Fibroblast of lung (primary cell): ENCODE data around the gene PEX13. TPM values are rescaled to one million over a fixed set of nuclear protein-coding genes. Genes with fewer than 3 reads are reported as not detected.
A peak's percentile ranks its signal among the peaks of the same experiment; 100 is the strongest.

Experiments
- DNase-seq, 2 donors: peaks; one replicate each; pipeline versions ENCODE4 v3.0.0 to v3.0.0-alpha.2; 2010; ENCODE audit warnings: low read depth in 2 of 2
- H2AFZ ChIP-seq: 2 replicates; pipeline ENCODE4 v1.5.1; 2012; ENCODE audit warnings: low read length, control low read depth, inconsistent platforms
- H3K27ac ChIP-seq: 2 replicates; pipeline ENCODE4 v1.5.1; 2011; ENCODE audit warnings: low read length, control low read depth; ENCODE audit not compliant: insufficient read depth
- H3K27me3 ChIP-seq: 2 replicates; pipeline ENCODE4 v1.5.1; 2011; ENCODE audit warnings: mild to moderate bottlenecking, low read length; ENCODE audit not compliant: control insufficient read depth, insufficient read depth
- H3K36me3 ChIP-seq: 2 replicates; pipeline ENCODE4 v1.5.1; 2011; ENCODE audit warnings: low read length; ENCODE audit not compliant: control insufficient read depth, insufficient read depth
- H3K4me1 ChIP-seq: 2 replicates; pipeline ENCODE4 v1.5.1; 2011; ENCODE audit warnings: low read length; ENCODE audit not compliant: control insufficient read depth, insufficient read depth; ENCODE audit errors: extremely low read depth
- H3K4me2 ChIP-seq: 2 replicates; pipeline ENCODE4 v1.5.1; 2011; ENCODE audit warnings: low read length, control low read depth; ENCODE audit not compliant: insufficient read depth; ENCODE audit errors: extremely low read depth
- H3K4me3 ChIP-seq, 4 experiments: fragments of 200-600 bp in 1 of 4; sonication (generic) in 1 of 4; replicated peaks in 1 of 4; 2 replicates each; pipeline ENCODE4 v1.5.1; 2011 to 2016; ENCODE audit warnings: low read length in 4 of 4, low read depth in 3 of 4, mild to moderate bottlenecking in 3 of 4, control low read depth in 2 of 4, inconsistent platforms in 1 of 4, mixed read lengths in 1 of 4; ENCODE audit not compliant: insufficient read depth in 1 of 4; ENCODE audit errors: control extremely low read depth in 1 of 4
- H3K79me2 ChIP-seq: 2 replicates; pipeline ENCODE4 v1.5.1; 2012; ENCODE audit warnings: mild to moderate bottlenecking, low read length, inconsistent platforms; ENCODE audit not compliant: control insufficient read depth, insufficient read depth
- H3K9ac ChIP-seq: 2 replicates; pipeline ENCODE4 v1.5.1; 2011; ENCODE audit warnings: mild to moderate bottlenecking, low read length, control low read depth; ENCODE audit not compliant: insufficient read depth
- H3K9me3 ChIP-seq: 2 replicates; pipeline ENCODE4 v1.5.1; 2012; ENCODE audit warnings: low read depth, low read length; ENCODE audit not compliant: control insufficient read depth, insufficient read depth
- H4K20me1 ChIP-seq: 2 replicates; pipeline ENCODE4 v1.5.1; 2011; ENCODE audit warnings: low read length; ENCODE audit not compliant: control insufficient read depth, insufficient read depth; ENCODE audit errors: extremely low read depth
- EZH2 ChIP-seq: IDR thresholded peaks from 2 replicates; pipeline ENCODE4 v1.5.1; 2012; ENCODE audit warnings: low read length, control low read depth, mild to moderate bottlenecking; ENCODE audit errors: missing control alignments
- polyA plus RNA-seq, 2 donors: library from polyadenylated mRNA; depleted of rRNA in 1 of 2; stranded (reverse) in 1 of 2; unstranded in 1 of 2; fragments of >200 nt; gene quantifications; 2 replicates each; pipeline ENCODE4 v1.2.1, GENCODE V29; 2011 to 2012; ENCODE audit warnings: missing spikeins in 1 of 2
- total RNA-seq: library from RNA; depleted of rRNA; stranded (reverse); fragments of >200 nt; gene quantifications from 2 replicates; pipeline ENCODE4 v1.2.1, GENCODE V29; 2014
- TF ChIP-seq, protein P1 (sequence below), 2 donors: IDR thresholded peaks in 1 of 2; conservative IDR thresholded peaks in 1 of 2; 1 replicate in 1 of 2; 2 replicates in 1 of 2; pipeline ENCODE4 v1.5.1; 2011 to 2012; ENCODE audit warnings: low read length in 2 of 2, control low read depth in 1 of 2, inconsistent platforms in 1 of 2, low read depth in 1 of 2, mild to moderate bottlenecking in 1 of 2

Gene PEX13
- total and polyA plus RNA-seq, 2 donors (not counting 1 experiment from before 2014, with no cell fraction given): 20.4 to 28.1 TPM

DNA sequence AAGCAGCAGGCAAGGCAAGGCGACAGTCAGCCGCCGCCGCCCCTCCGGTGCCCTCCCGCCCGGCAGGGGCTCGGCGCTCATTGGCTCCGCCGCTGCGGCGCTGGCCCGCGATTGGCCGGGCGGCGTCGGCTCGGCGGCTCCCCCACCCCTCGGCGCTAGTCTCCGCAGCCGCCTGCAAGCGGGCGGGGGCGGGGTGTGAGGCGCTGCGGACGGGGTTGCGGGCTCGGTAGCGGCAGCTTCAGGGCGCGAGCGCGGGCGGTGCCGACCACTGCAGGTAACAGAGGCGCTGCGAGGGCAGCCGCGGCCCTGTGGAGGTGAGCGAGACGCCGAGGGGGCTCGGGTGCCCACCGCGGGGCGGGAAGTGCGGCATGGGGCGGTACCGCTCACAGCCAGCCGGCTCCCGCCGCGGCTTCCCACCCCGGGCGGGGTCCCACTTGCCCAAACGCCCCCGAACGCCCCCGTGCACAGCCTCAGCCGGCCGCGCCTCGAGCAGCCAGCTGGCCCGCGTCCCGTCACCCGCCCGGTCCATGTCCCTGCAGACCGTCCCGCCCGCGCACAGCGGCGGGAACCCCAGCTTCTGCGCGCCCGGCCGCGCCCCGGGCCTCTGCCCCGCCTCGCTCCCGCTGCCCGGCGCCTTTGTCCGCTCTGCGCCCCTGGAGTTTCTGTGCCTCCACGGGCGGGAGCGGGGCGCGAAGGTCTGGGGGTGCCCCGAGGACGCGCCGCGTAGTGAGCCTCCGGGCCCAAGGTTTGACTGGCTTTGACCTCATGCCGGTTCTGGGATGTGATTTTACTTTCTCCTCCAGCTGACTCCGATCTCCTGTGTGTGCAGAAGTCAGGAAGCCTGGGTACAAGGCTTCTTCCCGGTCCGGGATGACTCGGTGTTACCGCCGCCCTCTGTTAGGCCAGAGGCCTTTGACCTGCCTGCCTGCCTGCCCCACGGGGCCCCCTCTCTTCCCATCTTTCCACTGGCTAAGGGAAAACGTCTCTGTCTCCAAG lies 48.5 kb downstream of the PEX13 start, which contains the start of gene SANBR:
Gene SANBR, plus strand, starts transcription at position 158 of the 996 bp plus-strand sequence. CDS start 4,480 bp downstream, outside the sequence.
- Histone ChIP-seq H3K9me3 (no peaks in the 10 kb centered on the region), H3K27ac (peak within 1 kb of the TSS; percentile 75), H3K36me3 (peaks cover 2% of the 10 kb centered on the region), H3K4me1 (no peaks in the 10 kb centered on the region), H3K4me3 (peak within 1 kb of the TSS; percentile 69 to 79 (median 76)), H3K9ac (peak within 1 kb of the TSS; percentile 67), H3K4me2 (peak within 1 kb of the TSS; percentile 89), H3K79me2 (peaks cover 15% of the 10 kb centered on the region), H2AFZ (peak within 1 kb of the TSS; percentile 87), H3K27me3 (no peaks in the 10 kb centered on the region), H4K20me1 (no peaks in the 10 kb centered on the region)
- TF ChIP-seq, protein P1, sequence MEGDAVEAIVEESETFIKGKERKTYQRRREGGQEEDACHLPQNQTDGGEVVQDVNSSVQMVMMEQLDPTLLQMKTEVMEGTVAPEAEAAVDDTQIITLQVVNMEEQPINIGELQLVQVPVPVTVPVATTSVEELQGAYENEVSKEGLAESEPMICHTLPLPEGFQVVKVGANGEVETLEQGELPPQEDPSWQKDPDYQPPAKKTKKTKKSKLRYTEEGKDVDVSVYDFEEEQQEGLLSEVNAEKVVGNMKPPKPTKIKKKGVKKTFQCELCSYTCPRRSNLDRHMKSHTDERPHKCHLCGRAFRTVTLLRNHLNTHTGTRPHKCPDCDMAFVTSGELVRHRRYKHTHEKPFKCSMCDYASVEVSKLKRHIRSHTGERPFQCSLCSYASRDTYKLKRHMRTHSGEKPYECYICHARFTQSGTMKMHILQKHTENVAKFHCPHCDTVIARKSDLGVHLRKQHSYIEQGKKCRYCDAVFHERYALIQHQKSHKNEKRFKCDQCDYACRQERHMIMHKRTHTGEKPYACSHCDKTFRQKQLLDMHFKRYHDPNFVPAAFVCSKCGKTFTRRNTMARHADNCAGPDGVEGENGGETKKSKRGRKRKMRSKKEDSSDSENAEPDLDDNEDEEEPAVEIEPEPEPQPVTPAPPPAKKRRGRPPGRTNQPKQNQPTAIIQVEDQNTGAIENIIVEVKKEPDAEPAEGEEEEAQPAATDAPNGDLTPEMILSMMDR (conservative IDR thresholded peaks at IDR 0.05 in 1 of 2, IDR thresholded peaks at IDR 0.05 in 1 of 2; ENCODE audit: low read depth in 1 of 2, low read length in 2 of 2): no peak
- TF ChIP-seq EZH2: no peak
- DNase-seq: peak; percentile 66 to 81

DNA sequence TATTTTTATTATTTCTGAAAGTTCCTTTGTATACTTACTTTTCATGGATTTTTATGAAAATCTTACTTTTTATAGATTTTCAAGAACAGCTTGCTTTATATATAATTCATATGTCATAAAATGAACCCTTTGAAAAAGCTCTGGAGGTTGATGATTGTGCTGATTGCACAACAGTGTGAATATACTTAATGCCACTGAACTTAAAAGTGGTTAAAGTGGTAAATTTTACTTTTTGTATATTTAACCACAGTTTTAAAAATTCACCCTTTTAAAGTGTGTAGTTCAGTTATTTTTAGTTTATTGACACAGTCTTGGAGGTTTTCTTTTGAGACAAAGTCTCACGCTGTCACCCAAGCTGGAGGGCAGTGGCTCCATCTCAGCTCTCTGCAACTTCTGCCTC lies 56.6 kb downstream of the PEX13 start:
- no peak overlapping the region for H3K4me3 ChIP-seq
- H3K4me1 ChIP-seq: no peaks in the 10 kb centered on the region
- H3K9me3 ChIP-seq: no peaks in the 10 kb centered on the region
- H3K9ac ChIP-seq: no peak overlapping the region
- TF ChIP-seq, protein P1 (conservative IDR thresholded peaks at IDR 0.05 in 1 of 2, IDR thresholded peaks at IDR 0.05 in 1 of 2; ENCODE audit: low read depth in 1 of 2, low read length in 2 of 2): no peak
- TF ChIP-seq EZH2: no peak
- H4K20me1 ChIP-seq: no peaks in the 10 kb centered on the region
- DNase-seq: no peak
- no peak overlapping the region for H2AFZ ChIP-seq
- no peaks in the 10 kb centered on the region for H3K27me3 ChIP-seq
- peaks cover 4% of the 10 kb centered on the region for H3K36me3 ChIP-seq
- no peaks in the 10 kb centered on the region for H3K79me2 ChIP-seq
- no peak overlapping the region for H3K27ac ChIP-seq
- H3K4me2 ChIP-seq: no peak overlapping the region

GRCh38 chr2:61085883-61086282 lies 68.4 kb downstream of the PEX13 start:
- no peak overlapping the region for H3K27ac ChIP-seq
- no peak overlapping the region for H3K9ac ChIP-seq
- no peak overlapping the region for H3K4me3 ChIP-seq
- H3K79me2 ChIP-seq: no peaks in the 10 kb centered on the region
- peaks cover 5% of the 10 kb centered on the region for H3K36me3 ChIP-seq
- no peaks in the 10 kb centered on the region for H3K9me3 ChIP-seq
- H2AFZ ChIP-seq: no peak overlapping the region
- H3K4me2 ChIP-seq: no peak overlapping the region
- H4K20me1 ChIP-seq: no peaks in the 10 kb centered on the region
- TF ChIP-seq, protein P1 (conservative IDR thresholded peaks at IDR 0.05 in 1 of 2, IDR thresholded peaks at IDR 0.05 in 1 of 2; ENCODE audit: low read depth in 1 of 2, low read length in 2 of 2): no peak
- no peak for TF ChIP-seq EZH2
- no peaks in the 10 kb centered on the region for H3K27me3 ChIP-seq
- no peak for DNase-seq
- no peaks in the 10 kb centered on the region for H3K4me1 ChIP-seq
